Smooth muscle cell (in vitro differentiated cells): ENCODE results near the gene ZDHHC22. TPM values are rescaled to one million over a fixed set of nuclear protein-coding genes. Genes with fewer than 3 reads are reported as not detected.

Source experiments
- DNase-seq: peaks from one replicate; lab custom pipeline; 2025; ENCODE audit not compliant: unreplicated experiment; lab: John Stamatoyannopoulos, UW
- H2AFZ ChIP-seq: fragments of 200-600 bp; sonication (generic); 2 replicates; pipeline ENCODE4 v1.6.0; 2016; ENCODE audit warnings: antibody characterized with exemption, low read depth, mild to moderate bottlenecking
- H3F3A ChIP-seq: fragments of 200-600 bp; sonication (generic); 2 replicates; pipeline ENCODE4 v1.6.0; 2017; ENCODE audit warnings: antibody characterized with exemption, low read depth
- H3K27ac ChIP-seq: fragments of 200-600 bp; sonication (generic); 2 replicates; pipeline ENCODE4 v1.5.1; 2016; ENCODE audit warnings: low read depth, mild to moderate bottlenecking
- H3K27me3 ChIP-seq: fragments of 200-600 bp; sonication (generic); 2 replicates; pipeline ENCODE4 v1.6.1; 2016; ENCODE audit warnings: low read depth, mild to moderate bottlenecking
- H3K36me3 ChIP-seq: fragments of 200-600 bp; sonication (generic); 2 replicates; pipeline ENCODE4 v1.5.1; 2016; ENCODE audit warnings: low read depth
- H3K4me1 ChIP-seq: fragments of 200-600 bp; sonication (generic); 2 replicates; pipeline ENCODE4 v1.5.1; 2016; ENCODE audit warnings: low read depth
- H3K4me2 ChIP-seq: fragments of 200-600 bp; sonication (generic); 2 replicates; pipeline ENCODE4 v1.6.0; 2016; ENCODE audit warnings: mild to moderate bottlenecking
- H3K4me3 ChIP-seq: fragments of 200-600 bp; sonication (generic); 2 replicates; pipeline ENCODE4 v1.5.1; 2016; ENCODE audit warnings: mild to moderate bottlenecking
- H3K79me2 ChIP-seq: fragments of 200-600 bp; sonication (generic); 2 replicates; pipeline ENCODE4 v1.6.0; 2016; ENCODE audit warnings: low read depth, mild to moderate bottlenecking
- H3K9ac ChIP-seq: fragments of 200-600 bp; sonication (generic); 2 replicates; pipeline ENCODE4 v1.6.0; 2016; ENCODE audit warnings: low read depth
- H3K9me3 ChIP-seq: fragments of 200-600 bp; sonication (generic); replicated peaks from 2 replicates; pipeline ENCODE4 v1.5.1; 2016; ENCODE audit warnings: low read depth
- H4K20me1 ChIP-seq: fragments of 200-600 bp; sonication (generic); 2 replicates; pipeline ENCODE4 v1.6.0; 2016; ENCODE audit warnings: low read depth
- WGBS: methylation state at CpG from one replicate; pipeline ENCODE4 v1.1.7; 2016; ENCODE audit warnings: low lambda C conversion rate; 5-methylcytosine and 5-hydroxymethylcytosine counted together
- polyA plus RNA-seq: library from polyadenylated mRNA; unstranded; fragments of >200 nt; fragmentation: Nextera tagmentation; extraction: Ambion mirVana; gene quantifications from 2 replicates; pipeline ENCODE4 v1.2.1, GENCODE V29; 2016
- total RNA-seq: library from RNA; depleted of rRNA; stranded (reverse); fragments of >200 nt; gene quantifications from 2 replicates; pipeline ENCODE4 v1.2.3, GENCODE V29; 2014
- TF ChIP-seq, protein P1 (sequence below): fragments of 200-600 bp; sonication (generic); IDR thresholded peaks from 2 replicates; pipeline ENCODE4 v1.5.1; 2017; ENCODE audit warnings: borderline replicate concordance, mild to moderate bottlenecking, antibody characterized with exemption; ENCODE audit not compliant: insufficient read depth, poor library complexity, severe bottlenecking

Gene ZDHHC22
- total and polyA plus RNA-seq, 2 experiments from 2014 or later: not detected

DNA sequence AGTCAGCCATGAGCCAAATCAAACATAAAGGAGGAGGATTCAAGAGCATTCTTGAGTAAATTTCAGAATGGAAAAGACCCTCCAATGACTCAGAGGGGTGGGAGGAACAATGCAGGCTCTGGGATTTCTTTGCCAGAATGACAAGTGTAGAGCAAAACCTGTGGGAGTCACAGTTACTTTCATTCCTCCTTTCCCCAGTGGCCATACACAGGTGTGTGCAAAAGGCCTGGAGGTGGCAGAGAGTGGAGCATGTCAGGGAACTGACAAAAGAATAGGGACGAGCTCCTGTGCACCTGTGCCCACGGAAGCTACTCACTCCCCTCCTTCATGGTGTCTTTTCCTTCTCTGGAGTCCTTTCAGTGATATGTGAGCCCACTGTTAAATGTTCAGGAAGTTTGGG, 52.9 kb downstream of the ZDHHC22 start:
- Histone ChIP-seq H3K9me3 (no peaks in the 10 kb centered on the region), H3K4me2 (peak overlapping the region; percentile 9), H3K9ac (peak overlapping the region; percentile 52), H3K27ac (peak overlapping the region; percentile 88), H3K4me3 (no peak overlapping the region), H3K27me3 (no peaks in the 10 kb centered on the region), H2AFZ (no peak overlapping the region), H3K36me3 (no peaks in the 10 kb centered on the region), H3K79me2 (no peaks in the 10 kb centered on the region), H3K4me1 (peaks cover 29% of the 10 kb centered on the region), H3F3A (no peaks in the 10 kb centered on the region), H4K20me1 (no peaks in the 10 kb centered on the region)
- WGBS: 64% methylated on average over 2 of the region's 2 CpGs
- TF ChIP-seq, protein P1, sequence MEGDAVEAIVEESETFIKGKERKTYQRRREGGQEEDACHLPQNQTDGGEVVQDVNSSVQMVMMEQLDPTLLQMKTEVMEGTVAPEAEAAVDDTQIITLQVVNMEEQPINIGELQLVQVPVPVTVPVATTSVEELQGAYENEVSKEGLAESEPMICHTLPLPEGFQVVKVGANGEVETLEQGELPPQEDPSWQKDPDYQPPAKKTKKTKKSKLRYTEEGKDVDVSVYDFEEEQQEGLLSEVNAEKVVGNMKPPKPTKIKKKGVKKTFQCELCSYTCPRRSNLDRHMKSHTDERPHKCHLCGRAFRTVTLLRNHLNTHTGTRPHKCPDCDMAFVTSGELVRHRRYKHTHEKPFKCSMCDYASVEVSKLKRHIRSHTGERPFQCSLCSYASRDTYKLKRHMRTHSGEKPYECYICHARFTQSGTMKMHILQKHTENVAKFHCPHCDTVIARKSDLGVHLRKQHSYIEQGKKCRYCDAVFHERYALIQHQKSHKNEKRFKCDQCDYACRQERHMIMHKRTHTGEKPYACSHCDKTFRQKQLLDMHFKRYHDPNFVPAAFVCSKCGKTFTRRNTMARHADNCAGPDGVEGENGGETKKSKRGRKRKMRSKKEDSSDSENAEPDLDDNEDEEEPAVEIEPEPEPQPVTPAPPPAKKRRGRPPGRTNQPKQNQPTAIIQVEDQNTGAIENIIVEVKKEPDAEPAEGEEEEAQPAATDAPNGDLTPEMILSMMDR: no peak
- no peak for DNase-seq

DNA sequence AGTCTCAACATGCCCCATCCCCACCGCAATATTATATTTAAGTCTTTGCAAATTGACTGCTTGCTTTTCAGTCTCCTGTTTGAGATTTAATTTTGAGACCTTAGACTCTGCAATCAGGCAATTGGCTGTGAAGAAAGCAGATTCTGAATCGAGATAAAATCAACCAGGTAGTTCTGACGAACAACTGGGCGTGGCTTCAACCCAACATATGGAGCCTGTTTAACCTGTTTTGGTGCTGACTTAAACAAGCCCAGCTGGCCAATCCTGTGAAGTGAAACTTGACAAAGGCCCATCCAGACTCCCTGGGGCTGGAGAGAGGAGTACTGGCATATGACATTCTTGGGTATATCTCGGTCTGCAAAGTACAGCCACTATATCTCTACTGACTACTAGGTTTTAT, 53.4 kb downstream of the ZDHHC22 start:
- 30% methylated on average over 5 of the region's 5 CpGs for WGBS

DNA sequence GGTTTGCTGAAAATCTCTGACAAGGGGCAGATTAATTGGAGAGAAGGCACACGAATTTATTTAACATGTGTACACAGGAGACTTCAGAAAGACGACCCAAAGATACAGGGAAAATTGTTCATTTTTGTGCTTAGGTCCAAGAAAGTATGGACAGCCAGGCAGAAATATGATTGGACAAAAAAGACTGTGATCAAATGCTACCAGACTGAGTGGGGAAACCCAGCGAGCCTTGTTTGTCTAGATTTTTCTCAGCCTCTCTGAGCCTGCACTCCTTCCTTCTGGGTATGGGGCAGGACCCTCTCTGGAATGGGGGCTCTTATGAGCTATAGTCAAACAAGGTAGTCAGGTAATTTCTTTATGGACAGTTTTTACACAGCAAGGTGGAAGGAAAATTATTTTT, 54.0 kb downstream of the ZDHHC22 start:
- peaks cover 29% of the 10 kb centered on the region for H3K4me1 ChIP-seq
- no peak overlapping the region for H2AFZ ChIP-seq
- H3K4me2 ChIP-seq: no peak overlapping the region
- H3K9me3 ChIP-seq: no peaks in the 10 kb centered on the region
- H4K20me1 ChIP-seq: no peaks in the 10 kb centered on the region
- H3K79me2 ChIP-seq: no peaks in the 10 kb centered on the region
- no peaks in the 10 kb centered on the region for H3K36me3 ChIP-seq
- no peak overlapping the region for H3K4me3 ChIP-seq
- DNase-seq: no peak
- H3K27me3 ChIP-seq: no peaks in the 10 kb centered on the region
- H3K27ac ChIP-seq: peak overlapping the region; percentile 88
- WGBS: 72% methylated on average over 3 of the region's 3 CpGs
- H3F3A ChIP-seq: no peaks in the 10 kb centered on the region
- peak overlapping the region; percentile 72 for H3K9ac ChIP-seq
- TF ChIP-seq, protein P1: no peak

More for the DNA sequence above, 53.4 kb downstream of the ZDHHC22 start:
- Histone ChIP-seq H3K27me3 (no peaks in the 10 kb centered on the region), H4K20me1 (no peaks in the 10 kb centered on the region), H3K27ac (peak overlapping the region; percentile 88), H2AFZ (no peak overlapping the region), H3K9me3 (no peaks in the 10 kb centered on the region), H3K9ac (peak overlapping the region; percentile 72), H3K4me2 (peak overlapping the region; percentile 9), H3K36me3 (no peaks in the 10 kb centered on the region), H3K79me2 (no peaks in the 10 kb centered on the region), H3K4me1 (peaks cover 29% of the 10 kb centered on the region), H3F3A (no peaks in the 10 kb centered on the region), H3K4me3 (no peak overlapping the region)
- no peak for DNase-seq
- TF ChIP-seq, protein P1: no peak

DNA sequence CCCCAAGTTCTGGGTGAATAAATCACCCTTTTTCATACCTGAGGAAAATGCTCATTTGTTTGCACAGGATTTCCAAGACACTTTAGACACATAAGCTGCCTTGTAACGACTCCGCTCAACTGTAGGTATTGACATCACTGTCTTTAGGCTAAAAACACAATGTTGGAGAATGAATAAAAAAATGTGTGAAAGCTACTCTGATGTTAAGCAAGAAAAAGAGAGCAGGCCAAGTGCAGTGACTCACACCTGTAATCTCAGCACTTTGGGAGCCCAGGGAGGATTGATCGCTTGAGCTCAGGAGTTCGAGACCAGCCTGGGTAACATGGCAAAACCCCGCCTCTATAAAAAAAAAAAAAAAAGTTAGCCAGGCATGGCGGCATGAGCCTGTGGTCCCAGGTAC, 54.6 kb downstream of the ZDHHC22 start:
- Histone ChIP-seq H3K9ac (peak overlapping the region; percentile 86), H4K20me1 (no peaks in the 10 kb centered on the region), H3K27ac (peak overlapping the region; percentile 88), H3K4me3 (no peak overlapping the region), H3K4me2 (no peak overlapping the region), H3K27me3 (no peaks in the 10 kb centered on the region), H3K9me3 (no peaks in the 10 kb centered on the region), H3K36me3 (no peaks in the 10 kb centered on the region), H3K4me1 (peaks cover 29% of the 10 kb centered on the region), H2AFZ (no peak overlapping the region), H3K79me2 (no peaks in the 10 kb centered on the region), H3F3A (no peaks in the 10 kb centered on the region)
- TF ChIP-seq, protein P1: no peak
- 89% methylated on average over 6 of the region's 6 CpGs for WGBS
- no peak for DNase-seq
